ENCODE results near the gene BPIFB6. TPM values are rescaled to one million over a fixed set of nuclear protein-coding genes. Genes with fewer than 3 reads are reported as not detected.

Gene BPIFB6
- total and polyA plus RNA-seq, 9 donors = not detected

GRCh38 chr20:33005132-33005566, 26.3 kb upstream of the BPIFB6 start:
- WGBS, 3 donors = 48 to 50% (median 49%) methylated on average over 4 of the region's 4 CpGs
- no peak overlapping the region for H3K4me3 ChIP-seq
- H3K4me1 ChIP-seq (ENCODE audit: insufficient read depth) = no peaks in the 10 kb centered on the region
- TF ChIP-seq POLR2A (IDR thresholded peaks at IDR 0.05) = no peak
- no peak for TF ChIP-seq EP300 (IDR thresholded peaks at IDR 0.05)
- TF ChIP-seq CTCF (IDR thresholded peaks at IDR 0.05) = no peak
- no peaks in the 10 kb centered on the region for H3K27me3 ChIP-seq
- H3K9me3 ChIP-seq = no peaks in the 10 kb centered on the region
- DNase-seq = no peak
- H3K36me3 ChIP-seq = no peaks in the 10 kb centered on the region
- intact Hi-C loops (cut with DNase I) = loop anchor here in 1 of 4 donors (10.0 kb wide), 1 partner anchor 60 kb away; no protein-coding TSS in a partner anchor
- H3K27ac ChIP-seq = no peak overlapping the region

- no peak for DNase-seq
These were observed 25.3 kb upstream of the BPIFB6 start for GRCh38 chr20:33005908-33006775.

GRCh38 chr20:33006776-33007375, 24.6 kb upstream of the BPIFB6 start:
- intact Hi-C loops (cut with DNase I) = loop anchor here in 1 of 4 donors (10.0 kb wide), 1 partner anchor 58 kb away; no protein-coding TSS in a partner anchor
- Histone ChIP-seq H3K27ac (no peak overlapping the region), H3K4me3 (no peak overlapping the region), H3K27me3 (no peaks in the 10 kb centered on the region), H3K4me1 (ENCODE audit: insufficient read depth) (no peaks in the 10 kb centered on the region), H3K36me3 (no peaks in the 10 kb centered on the region), H3K9me3 (no peaks in the 10 kb centered on the region)
- 73 to 83% (median 82%) methylated on average over 8 of the region's 8 CpGs for WGBS, 3 donors
- DNase-seq = no peak
- TF ChIP-seq CTCF (IDR thresholded peaks at IDR 0.05) = no peak
- TF ChIP-seq POLR2A (IDR thresholded peaks at IDR 0.05) = no peak
- no peak for TF ChIP-seq EP300 (IDR thresholded peaks at IDR 0.05)

More at GRCh38 chr20:33005908-33006775, 25.3 kb upstream of the BPIFB6 start:
- intact Hi-C loops (cut with DNase I) = loop anchor here in 1 of 4 donors (10.0 kb wide), 1 partner anchor 59 kb away; no protein-coding TSS in a partner anchor
- Histone ChIP-seq H3K36me3 (no peaks in the 10 kb centered on the region), H3K4me1 (ENCODE audit: insufficient read depth) (no peaks in the 10 kb centered on the region), H3K9me3 (no peaks in the 10 kb centered on the region), H3K27ac (no peak overlapping the region), H3K4me3 (no peak overlapping the region), H3K27me3 (no peaks in the 10 kb centered on the region)
- 73 to 86% (median 83%) methylated on average over 8 of the region's 8 CpGs for WGBS, 3 donors
- no peak for TF ChIP-seq CTCF (IDR thresholded peaks at IDR 0.05)

- Histone ChIP-seq H3K27ac (no peak within 1 kb of the TSS), H3K9me3 (no peaks in the 10 kb centered on the region), H3K36me3 (no peaks in the 10 kb centered on the region), H3K27me3 (no peaks in the 10 kb centered on the region), H3K4me1 (ENCODE audit: insufficient read depth) (no peaks in the 10 kb centered on the region), H3K4me3 (no peak within 1 kb of the TSS)
- no peak for DNase-seq
- intact Hi-C loops (cut with DNase I) = loop anchor here in 1 of 4 donors (10.0 kb wide), 1 partner anchor 57 kb away; no protein-coding TSS in a partner anchor
- no peak for TF ChIP-seq EP300 (IDR thresholded peaks at IDR 0.05)
- TF ChIP-seq POLR2A (IDR thresholded peaks at IDR 0.05) = no peak
- TF ChIP-seq CTCF (IDR thresholded peaks at IDR 0.05) = no peak
- 76 to 87% (median 85%) methylated on average over 8 to 11 of the region's 11 CpGs for WGBS, 3 donors
These were observed 23.8 kb upstream of the BPIFB6 start, which contains the start of gene BPIFB2 for GRCh38 chr20:33007376-33008335. BPIFB2 (plus strand) TSS chr20:33007704; CDS start chr20:33008575, 871 bp downstream.
